ENCODE measurements around the gene TSG101.

GRCh38 chr11:18455686-18456372, 70.9 kb downstream of the TSG101 start, which contains the start of gene LDHAL6A:
- TF ChIP-seq POLR2A (IDR thresholded peaks at IDR 0.05; ENCODE audit: low read length) (no peak), GATA1 (IDR thresholded peaks at IDR 0.05; ENCODE audit: low read depth, low read length) (no peak)

Measured in erythroblast (primary cell).